IPS-NIHi7 (cell line): Measurements from ENCODE around the gene ZACN.

Experiments used
- DNase-seq: peaks from one replicate; pipeline ENCODE4 v3.0.0; 2012; ENCODE audit warnings: mixed read lengths; ENCODE audit errors: extremely low spot score

ZACN gene

DNA sequence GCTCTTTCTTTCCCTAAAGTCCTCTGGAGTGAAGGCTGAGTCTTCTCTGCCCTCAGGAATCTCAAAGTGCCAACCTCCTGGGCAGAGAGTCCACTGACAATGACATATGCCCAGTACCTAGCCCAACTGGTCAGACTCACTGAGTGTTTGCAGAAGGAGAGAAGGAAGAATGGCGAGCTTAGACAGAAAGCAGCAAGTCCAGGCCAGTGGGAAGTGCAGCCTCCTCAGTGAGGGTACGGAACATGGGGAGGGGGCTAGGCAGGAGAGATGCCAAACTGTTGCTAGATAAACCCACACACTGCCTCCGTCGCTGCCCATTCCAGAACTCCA is 23.9 kb downstream of the ZACN start:
- no peak for DNase-seq

DNA sequence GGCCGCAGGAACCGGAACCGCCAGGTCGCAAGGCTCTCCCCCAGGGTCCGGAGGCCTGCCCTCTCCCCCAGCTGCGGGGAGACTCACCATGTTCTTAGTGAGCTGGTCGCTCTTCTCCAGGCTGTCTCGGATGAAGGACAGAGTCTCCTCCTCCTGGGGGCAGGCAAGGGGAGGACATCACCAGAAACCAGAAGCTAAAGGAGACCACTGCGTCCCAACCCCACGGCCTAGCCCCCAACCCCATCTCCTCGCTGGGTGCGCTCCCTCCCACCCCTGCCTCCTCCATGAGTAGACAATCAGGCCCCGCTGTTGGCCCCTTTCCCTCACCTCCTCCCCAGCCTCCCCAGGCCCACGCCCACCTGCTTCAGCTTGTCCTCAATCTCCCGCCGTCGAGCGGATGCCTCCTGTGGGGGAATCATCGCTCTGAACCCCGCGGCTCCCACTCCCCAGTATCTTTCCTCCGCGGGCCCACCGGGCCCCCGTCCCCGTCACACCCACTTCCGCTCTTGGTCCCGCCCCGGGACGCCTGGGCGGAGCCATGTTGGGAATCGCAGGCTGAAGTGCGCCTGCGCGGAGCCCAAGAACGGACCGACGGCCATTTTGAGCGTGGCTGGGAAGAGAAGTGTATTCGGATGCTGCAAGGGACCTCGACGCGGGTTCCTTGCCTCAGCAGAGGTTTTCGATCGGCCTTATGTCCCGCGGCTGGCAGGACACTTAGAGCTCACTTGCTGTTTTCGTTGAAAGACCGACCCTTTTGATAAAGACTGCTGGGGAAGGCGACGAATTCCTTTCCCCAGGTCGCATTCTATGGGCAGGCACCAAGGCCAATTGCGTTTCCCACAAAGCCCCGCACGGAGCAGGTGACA is 24.5 kb downstream of the ZACN start, which contains the start of gene EXOC7:
Gene EXOC7 (minus strand): TSS at position 514 of the 866 bp plus-strand sequence. CDS start 95 bp downstream, at position 419.
- peak; percentile 97 for DNase-seq

DNA sequence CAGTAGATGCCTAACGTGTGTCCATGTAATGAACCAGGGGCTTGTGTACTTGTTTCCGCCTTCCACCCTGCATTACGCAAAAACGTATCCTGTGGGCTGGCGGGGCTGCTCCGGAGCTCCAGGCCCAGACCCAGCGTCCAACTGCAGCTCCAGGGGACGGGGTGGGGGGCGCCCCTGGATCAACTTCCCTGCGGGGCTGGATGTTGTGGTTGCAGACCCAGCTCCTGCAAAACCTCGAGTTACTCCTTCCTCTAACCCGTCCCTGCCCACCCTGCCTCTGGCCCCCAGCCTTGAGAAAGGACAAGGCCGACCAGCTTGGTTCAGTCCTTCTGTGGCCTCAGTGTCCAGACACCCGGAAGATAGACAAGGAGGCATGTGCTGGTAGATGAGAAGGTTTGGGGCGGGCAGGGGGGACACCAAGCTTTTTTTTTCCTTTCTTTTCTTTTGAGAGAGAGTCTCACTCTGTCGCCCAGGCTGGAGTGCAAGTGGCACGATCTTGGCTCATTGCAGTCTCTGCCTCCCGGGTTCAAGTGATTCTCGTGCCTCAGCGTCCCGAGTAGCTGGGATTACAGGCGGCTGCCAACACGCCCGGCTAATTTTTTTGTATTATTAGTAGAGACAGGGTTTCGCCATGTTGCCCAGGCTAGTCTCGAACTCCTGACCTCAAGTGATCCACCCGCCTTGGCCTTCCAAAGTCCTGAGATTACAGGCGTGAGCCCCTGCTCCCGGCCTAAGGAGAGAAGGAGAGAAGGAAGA is 25.3 kb downstream of the ZACN start:
- no peak for DNase-seq

DNA sequence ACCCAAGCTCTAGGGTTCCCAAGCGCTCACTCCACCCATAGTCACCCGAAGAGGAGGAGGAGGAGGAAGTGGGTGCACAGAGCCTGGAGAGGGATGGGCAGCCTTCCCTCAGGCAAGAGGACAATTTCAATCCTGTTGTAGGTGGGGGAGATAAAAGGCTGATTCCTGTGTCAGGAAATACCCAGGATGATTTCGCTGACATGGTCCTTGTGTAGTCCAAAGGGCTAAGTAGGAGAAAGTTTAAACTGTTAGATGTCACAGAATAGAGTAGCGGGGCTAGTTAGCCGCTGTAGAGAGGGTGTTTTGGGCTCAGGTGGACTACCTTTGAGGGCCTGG is 25.9 kb downstream of the ZACN start:
- no peak for DNase-seq

DNA sequence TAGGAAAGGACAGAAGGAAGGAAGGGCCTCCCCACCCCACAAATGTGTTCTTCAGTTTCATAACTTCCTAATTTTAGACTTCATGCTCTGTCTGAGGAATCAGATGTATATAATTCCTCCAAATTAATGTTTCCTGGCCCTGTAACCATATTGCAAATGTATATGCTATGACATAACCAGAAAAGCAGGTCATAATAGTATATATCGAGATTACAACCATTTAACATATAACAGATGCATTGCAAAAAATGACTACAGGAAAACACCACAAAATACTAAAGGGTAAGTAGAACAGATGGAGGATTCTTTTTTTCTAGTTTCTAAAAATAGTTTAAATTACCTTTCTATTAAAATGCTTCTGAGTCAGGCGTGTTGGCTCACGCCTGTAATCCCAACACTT is 27.7 kb downstream of the ZACN start:
- no peak for DNase-seq

DNA sequence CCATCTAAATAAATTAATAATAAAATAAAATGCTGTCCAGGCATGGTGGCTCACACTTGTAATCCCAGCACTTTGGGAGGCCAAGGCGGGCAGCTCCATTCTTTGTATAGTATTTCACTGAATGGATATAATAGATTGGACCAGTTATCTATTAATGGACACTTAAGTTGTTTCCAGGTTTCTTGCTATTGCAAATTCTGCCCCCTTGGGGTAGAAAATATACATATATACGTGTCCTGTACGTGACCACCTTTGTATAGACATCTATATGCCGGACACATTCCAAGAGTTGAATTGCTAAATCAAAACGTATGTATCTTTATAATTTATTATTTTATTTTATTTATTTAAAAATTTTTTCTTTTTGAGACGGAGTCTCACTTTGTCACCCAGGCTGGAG is 28.5 kb downstream of the ZACN start:
- DNase-seq: no peak

DNA sequence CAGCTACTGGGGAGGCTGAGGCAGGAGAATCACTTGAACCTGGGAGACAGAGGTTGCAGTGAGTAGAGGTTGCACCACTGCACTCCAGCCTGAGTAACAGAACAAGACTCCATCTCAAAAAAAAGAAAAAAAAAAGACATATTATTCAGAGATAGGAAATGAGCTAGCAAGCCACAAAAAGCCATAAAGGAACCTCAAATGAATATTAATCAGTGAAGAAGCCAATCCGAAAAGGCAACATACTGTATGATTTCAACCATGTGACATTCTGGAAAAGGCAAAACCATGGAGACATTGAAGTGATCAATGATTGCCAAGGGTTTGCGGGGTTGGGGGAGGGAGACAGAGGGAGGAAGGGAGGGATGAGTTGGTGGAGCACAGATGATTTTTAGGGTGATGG is 33.0 kb downstream of the ZACN start:
- no peak for DNase-seq

DNA sequence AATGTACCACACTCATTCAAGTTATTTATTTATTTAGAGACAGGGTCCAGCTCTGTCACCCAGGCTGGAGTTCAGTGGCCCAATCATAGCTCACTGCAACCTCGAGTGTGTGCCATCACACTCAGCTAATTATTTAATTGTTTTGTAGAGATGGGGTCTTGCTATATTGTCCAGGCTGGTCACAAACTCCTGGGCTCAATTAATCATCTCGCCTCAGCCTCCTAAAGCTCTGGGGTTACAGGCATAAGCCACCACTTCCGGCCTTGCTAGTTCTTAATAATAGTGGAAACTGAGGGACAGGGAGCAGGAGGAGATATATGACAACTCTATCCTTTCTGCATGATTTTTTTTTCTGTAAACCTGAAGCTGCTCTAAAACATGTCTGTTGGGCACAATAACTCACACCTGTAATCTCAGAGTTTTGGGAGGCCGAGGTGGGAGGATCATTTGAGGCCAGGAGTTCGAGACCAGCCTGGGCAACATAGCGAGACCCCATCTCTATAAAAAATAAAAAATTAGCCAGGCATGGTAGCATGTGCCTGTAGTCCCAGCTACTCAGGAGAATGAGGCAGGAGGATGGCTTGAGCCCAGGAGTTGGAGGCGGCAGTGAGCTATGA is 36.3 kb downstream of the ZACN start:
- no peak for DNase-seq

DNA sequence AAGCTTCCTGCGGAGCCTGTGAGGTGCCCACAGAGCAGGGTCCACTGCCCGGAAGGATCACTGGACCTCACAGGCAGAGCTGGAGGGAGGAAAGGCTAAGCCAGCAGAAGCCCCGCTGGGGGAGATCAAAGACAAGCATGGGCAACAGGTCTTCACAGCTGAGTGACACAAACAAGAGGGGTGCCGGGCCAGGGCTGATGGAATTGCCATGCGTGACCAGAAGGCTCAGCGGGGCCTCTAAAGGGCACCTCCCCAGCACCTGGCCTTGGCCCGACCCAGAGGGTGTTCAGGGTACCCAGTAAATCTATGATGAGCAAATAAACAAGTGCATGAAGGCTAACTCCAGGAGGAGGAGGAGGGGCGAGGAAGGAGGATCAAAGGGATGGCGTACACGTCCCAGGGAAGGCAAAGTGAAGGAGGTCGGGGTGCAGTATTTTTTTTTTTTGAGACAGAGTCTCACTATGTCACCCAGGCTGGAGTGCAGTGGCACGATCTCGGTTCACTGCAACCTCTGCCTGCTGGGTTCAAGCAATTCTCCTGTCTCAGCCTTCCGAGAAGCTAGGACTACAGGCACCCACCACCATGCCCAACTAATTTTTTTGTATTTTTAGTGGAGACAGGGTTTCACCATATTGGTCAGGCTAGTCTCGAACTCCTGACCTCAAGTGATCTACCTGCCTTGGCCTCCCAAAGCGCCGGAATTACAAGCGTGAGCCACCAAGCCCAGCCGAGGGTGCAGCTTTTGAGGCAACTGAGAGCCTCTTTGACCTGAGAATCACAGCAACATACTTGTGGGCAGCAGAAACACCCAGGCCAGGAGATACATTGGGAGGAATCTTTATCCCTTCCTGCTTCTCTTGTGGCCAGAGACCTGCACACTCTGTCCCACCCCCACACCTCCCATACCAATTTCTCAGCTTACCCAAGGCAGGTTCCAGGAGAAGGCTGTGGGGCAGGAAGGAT is 40.7 kb downstream of the ZACN start:
- peak; percentile 22 for DNase-seq

DNA sequence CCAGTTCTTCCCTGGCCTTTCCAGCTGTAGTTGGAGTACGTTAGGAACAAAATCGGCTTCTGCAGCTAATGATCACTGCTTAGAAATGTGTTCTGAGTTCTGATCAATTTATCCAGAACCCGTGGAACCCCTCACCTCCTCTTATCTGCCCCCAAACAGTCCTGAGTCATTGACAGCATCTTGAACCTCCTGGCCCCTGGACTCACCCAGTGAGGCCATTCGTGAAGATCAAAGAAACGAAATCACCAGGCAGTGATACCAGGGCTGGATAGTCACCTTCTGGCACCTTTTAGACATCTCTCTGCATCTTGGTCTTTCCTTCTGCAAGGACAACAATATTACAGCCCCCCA is 41.7 kb downstream of the ZACN start:
- DNase-seq: peak; percentile 6

DNA sequence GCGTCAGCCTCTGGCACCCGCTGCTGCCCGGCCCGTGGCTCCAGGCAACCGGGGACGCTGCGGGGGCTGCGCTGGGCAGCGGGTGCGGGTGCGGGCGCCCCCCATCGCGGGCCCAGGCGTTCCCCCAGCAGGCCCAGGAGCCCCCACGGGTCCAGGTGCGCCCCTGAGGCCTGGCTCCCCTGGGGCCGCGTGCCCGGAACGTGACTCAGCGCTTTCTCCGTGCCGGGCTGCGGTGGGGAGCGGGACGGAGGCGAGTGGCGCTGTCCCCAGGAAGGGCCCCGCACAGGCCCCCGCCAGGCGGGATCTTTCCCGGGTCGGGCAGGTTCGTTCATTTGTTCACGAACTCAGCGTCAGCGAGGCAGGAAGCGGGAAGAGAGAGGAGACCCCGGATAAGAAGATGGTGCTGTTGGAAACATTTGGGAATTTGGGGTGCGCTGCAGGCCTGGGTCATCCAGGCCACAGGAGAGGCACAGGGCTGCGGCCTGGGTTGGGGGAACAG is 43.0 kb downstream of the ZACN start:
- peak; percentile 51 for DNase-seq

DNA sequence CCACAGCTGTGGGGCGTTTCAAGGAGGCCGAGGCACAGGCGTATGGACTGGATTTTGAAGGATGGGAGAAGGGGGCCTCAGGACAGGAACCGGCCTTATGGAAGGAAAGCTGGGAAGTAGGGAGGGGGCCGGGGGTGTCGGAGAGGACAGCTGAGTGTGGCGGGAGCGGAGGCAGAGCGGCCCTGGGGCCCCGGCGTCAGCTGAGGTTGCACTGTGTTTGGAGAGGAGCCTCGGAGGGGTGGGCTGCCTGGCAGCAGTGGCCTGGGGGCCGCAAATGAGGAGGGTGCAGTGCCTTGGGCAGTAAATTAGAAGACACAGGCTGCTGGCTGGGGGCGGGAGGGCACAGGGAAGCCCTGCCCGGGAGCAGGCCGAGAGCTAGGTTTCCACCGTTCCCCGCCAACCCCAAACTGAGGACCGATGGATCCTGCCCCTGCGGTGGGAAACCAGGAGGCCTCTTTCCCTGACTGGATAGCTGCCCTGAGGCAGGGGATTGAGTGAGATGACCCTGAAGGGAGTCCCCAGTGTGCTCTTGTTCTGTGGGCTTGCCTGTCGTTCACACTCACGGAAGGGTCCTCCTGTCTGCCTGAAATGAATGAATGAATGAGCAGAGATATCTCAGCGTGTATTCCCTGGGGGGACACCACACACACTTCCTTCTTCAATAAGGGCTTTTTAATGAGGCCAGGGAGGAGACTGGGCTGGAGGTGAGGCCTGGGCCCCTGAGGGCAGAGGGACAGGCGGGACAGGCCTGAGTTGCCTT is 43.6 kb downstream of the ZACN start:
- peak; percentile 11 for DNase-seq

DNA sequence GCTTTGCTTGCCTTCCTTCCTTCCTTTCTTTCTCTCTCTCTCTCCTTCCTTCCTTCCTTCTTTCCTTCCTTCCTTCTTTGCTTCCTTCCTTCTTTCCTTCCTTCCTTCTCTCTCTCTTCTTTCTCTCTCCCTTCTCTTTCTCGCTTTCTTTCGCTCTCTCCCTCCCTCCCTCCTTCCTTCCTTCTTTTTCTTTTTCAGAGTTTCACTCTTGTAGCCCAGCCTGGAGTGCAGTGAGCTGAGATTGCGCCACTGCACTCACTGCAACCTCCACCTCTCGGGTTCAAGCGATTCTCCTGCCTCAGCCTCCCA is 44.2 kb downstream of the ZACN start:
- DNase-seq: no peak

DNA sequence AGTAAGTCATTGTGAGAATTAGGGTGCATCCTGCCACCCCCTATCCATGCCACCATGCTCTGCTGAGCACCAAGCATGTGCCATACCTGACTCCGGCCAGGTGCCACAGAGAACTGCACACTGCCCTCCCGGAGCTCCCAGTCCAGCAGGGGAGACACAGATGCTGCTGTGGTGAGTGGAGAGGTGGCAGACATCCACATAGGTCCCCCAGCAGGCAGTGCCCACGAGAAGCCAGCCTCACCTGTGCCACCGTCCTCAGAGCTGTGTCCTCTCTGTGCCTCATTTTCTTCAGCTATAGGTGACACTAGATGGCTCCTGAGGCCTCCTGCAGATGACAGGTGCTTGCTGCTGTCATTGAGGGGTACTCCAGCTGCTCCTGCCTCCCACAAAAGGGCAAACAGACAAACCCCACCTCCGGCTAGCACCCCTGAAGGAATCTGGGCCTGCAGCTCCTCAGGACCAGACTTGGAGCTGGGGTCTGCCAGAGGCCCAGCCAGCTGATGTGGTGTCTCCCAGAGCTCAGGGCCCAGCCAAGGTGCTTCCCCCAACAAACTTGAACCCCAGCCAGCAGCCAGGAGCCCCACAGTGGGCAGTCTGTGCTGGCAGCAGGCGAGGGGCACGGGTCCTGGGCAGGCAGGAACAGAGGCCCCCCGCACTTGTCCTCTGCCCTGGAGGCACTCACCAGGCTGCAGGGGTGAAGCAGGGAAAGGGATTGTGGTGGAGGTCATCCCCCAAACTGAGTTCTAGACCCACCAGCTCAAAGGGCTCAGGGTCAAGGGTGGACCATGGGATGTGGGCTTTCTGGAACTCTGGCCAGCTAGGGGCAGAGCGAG is 45.0 kb downstream of the ZACN start:
- no peak for DNase-seq

DNA sequence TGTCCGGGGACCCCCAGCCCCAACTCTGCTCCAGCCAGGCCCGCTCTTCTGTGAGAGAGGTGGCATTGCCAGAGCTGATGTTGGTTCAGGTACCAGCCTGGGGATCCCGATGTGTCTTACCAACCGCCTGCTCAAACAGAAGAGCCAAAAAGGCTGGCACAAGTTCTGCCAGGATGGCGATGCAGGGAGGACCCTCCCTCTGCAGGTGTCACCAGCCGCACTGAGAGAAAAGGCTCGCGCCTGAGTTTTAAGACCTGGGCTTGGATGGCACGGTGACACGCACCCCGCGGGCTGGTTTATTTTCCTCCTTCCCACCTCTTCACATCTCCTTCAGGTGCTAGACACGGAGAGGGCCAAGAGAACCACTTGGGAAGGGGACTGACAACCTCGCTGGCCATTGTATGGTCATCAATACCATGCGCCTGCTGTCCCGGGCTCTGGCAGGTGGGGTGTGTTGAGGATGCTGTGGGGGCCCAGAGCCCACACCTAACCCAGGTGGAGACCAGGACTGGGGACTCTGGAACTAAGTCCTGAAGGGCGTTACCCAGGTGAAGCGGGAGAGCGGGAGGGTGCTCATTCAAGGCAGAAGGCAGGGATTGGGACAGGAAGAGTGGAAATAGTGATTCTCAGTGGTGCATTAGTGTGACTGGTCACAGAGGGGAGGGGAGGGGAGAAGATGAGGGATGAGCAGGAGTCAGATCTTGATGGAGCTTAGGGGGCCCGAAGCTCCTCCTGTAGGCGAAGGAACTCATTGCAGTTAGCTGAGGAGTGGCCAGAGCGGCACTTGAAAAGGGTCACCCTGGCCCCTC is 45.8 kb downstream of the ZACN start:
- peak; percentile 76 for DNase-seq

DNA sequence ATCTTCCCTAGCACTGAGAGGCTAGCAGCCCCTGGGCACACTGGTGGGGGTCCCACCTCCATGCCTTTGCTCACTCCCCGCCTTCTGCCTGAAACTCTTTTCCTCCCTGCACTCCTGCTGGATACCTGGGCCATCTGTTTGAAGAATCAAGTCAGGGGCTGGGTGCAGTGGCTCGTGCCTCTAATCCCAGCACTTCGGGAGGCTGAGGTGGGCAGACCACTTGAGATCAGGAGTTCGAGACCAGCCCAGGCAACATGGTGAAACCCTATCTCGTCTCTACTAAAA is 46.4 kb downstream of the ZACN start:
- no peak for DNase-seq

DNA sequence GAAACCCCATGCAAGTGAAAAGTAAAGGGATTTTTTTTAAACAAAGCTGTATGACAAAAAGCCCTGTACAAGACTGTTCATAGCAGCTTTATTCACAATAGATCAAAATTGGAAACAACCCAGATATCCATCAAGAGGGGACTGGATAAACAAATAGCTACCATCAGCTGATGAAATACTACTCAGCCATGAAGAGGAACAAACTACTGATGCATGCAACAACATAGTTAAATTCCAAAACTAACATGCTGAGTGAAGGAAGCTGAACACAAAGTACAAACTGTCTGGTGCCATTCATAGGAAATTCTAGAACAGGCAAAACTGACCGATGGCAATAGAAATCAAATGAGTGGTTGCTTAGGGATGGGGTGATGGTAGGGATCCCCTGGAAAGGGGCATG is 46.9 kb downstream of the ZACN start:
- no peak for DNase-seq

DNA sequence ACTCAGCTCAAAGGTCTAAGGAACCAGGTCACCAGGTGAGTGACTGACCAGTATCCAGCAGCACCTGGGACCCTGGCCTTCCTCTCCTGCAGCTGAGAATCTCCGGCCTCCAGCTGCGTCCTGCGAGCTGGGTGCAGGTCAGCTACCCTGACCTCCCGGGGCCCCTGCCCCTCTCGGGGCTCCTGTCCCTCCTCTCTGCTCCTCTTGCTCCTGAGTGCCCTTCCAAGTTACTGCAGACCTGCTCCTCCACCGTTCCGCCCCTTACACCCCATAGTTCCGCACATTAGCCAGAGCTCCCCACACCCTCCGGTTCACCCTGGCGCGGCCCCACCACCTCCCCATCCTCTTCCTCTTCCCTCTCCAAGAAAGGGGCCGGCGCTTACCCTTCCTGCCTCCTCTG is 51.5 kb downstream of the ZACN start:
- no peak for DNase-seq

DNA sequence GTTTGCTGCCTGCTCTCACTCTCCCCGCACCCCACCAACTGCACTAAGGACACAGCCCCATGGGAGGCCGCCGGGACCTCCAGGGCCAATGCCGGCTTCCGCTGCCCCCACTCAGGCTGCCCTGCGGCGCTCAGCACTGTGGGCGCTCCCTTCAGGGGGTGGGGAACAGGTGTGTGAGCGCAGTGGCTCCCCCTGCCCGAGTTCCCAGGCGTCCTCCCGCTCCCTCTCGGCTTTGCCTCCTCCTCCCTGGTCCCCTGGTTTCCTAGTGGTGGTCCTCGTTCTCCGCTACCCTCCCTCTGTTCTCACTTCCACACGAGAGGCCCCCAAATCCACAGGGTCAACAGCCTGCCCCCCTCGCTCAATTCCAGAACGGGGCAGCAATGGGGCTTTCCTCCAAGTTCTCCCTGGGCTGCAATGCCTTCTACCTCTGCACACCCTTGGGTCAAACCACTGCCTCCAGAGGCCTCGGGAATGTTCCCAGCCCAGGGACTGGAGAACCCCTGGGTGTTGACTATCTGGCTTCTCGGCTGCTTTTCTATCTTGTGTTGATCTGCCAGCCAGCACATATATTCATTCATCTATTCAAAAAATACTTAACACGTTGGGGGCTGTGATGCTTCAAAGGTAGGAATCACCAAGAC is 52.2 kb downstream of the ZACN start:
- no peak for DNase-seq
